ENCODE measurements around the gene NHEJ1.

NHEJ1 gene

GRCh38 chr2:219167997-219168396 lies 7.4 kb upstream of the NHEJ1 start:
- DNase-seq (ENCODE audit: low read depth in 2 of 2), result no peak

DNA sequence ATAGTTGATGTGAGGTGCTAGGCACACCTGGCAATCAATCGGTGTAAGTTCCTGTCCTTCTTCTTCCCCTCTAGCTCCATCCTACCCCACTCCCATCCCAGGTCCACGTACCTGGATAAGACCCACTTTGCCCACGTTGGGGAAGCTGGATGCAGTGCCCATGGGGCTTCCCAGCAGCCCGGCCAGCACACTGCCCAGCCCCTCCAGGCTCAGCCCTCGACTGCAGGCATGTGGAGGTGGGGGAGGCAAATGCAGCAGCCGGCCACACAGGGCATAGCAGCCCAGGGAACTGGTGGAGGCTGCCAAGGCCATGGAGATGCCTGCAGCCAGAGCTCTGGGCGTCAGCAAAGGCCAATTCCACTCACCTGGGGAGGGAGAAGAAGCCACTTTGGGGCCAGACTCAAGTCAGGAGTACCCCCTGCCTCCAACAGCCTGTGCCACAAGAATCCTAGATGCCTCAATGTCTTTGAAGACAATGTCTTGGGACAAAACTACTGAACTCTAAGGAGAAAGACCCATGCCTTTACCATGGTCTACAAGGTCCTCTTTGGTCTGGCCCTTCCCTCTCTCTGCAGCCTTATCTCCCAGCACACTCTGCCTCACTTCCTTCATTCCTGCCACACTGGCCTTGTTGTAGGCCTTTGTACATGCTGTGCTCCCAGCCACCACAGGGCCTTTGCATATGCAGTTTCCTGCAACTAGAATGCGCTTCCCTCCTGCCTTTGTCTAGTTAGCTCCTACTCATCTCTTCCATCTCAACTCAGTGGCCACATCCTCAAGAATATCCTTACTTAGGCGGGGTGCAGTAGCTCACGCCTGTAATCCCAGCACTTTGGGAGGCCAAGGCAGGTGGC lies 4.7 kb upstream of the NHEJ1 start:
- DNase-seq (ENCODE audit: low read depth in 2 of 2), result no peak

GRCh38 chr2:219163156-219163555 lies 2.5 kb upstream of the NHEJ1 start:
- DNase-seq (ENCODE audit: low read depth in 2 of 2), result no peak

DNA sequence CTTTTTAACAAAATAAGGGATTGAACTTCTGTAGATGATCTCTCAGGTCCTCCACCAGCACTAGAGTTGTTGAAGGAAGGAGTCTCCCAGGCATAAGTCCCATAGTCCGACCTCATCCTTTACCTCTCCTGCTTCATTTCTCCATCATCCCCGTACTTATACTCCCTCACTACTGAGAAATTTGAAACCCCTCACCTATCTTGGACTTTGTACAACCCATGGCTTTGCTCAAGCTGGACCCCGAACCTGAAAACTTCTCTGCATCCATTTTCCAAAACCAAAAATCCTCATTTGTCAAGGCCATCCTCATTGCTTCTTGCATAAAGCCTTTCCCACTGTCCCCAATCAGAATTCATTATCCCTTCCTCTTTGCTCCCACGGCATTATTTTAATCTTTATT lies 482 bp upstream of the NHEJ1 start:
- DNase-seq (ENCODE audit: low read depth in 2 of 2), result no peak

- DNase-seq (ENCODE audit: low read depth in 2 of 2), result no peak
These were observed 837 bp downstream of the NHEJ1 start for GRCh38 chr2:219159771-219160185.

DNA sequence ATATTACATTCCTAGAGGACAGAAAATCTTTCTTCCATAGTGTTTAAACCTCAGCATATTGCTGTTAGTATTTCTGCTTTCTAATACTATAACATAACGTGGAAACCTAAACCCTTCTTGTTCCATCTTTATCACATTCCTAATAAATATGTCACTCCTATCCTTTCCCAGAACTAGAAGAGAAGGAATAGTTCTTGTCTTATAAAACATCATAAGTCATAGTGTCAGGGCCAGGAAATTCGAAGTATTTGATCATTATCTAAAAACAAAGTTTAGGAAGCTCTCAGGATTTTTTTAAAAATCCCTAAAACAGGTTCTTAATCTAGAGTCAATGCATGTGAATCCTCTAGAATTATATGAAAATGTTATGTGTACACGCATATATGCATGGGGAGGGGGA lies 2.0 kb downstream of the NHEJ1 start:
- no peak for DNase-seq (ENCODE audit: low read depth in 2 of 2)

DNA sequence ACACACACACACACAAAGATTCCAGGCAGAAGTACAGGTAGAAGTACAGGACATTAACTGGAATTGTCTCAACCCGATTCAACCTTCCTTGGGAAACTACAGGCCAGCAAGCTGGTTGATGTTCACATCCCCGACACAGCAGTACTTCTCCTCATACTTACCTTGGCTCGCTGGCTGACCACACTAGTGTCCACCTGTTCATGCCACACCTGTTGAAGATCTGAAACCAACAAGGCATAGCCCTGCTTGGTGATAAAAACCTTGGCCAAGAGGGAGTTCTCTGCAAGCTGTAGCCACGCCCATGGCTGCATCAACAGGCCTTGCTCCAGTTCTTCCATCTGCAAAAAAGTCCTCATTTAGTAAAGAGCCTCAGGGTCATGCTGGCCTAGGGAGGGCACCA lies 2.6 kb downstream of the NHEJ1 start:
- DNase-seq (ENCODE audit: low read depth in 2 of 2), result no peak

DNA sequence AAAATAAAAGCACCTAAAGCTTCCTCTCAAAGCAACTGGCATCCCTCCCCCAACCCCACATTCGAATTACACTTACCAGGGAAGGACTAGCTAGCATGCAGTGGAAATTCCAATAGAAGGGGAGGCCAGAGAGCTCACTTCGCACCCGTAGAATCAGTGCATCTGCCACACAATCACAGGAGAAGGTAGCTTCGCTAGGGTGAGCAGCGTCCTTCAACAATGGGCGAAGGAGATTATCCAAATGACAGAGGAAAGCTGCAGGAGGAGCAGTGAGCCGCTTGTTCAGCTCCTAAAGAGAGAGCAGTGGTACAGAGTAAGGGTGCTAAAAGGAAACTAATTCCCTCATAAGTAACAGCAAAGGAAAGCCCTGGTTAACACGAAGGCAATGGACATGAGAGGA lies 3.2 kb downstream of the NHEJ1 start:
- DNase-seq (ENCODE audit: low read depth in 2 of 2), result no peak

GRCh38 chr2:219155054-219155644 lies 5.5 kb downstream of the NHEJ1 start:
- no peak for DNase-seq (ENCODE audit: low read depth in 2 of 2)

GRCh38 chr2:219149667-219150066 lies 10.9 kb downstream of the NHEJ1 start:
- no peak for DNase-seq (ENCODE audit: low read depth in 2 of 2)

DNA sequence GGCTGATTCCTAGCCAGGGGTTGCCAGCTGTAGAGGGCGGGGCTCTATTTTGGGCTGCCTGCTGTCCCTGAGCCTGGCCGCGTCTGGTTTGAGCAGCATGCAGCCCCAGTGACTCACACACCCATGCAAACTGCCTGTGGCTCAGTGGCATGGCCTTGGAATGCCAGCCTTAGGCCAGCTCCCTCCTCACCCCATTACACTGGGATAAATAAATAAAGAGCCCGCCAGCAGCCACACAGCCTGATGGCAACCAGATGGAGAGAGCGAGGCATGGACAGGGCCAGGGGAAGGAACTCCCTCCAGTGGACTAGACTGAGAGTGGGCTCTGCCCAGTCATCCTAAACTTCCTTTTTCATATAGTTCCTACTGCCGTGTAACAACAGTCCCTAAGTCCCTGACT lies 18.3 kb downstream of the NHEJ1 start:
- DNase-seq (ENCODE audit: low read depth in 2 of 2), result no peak

DNA sequence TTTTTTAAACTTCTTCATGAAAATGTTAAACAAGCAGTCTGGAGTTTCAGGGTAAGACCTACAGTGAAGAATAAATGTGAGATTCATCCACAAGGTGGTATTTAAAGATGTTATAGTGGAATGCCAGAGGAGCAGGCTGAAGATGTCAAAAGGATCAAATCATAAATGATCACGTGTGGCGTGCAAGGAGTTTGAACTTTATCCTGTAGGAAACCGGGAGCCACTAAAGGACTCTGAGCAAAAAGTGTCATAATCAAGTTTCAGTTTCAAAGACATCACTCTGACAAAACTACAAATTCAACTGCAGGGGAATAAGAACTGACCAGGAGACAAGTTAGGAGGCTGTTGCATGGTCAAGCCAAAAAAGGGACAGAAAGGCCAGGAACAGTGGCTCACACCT lies 19.9 kb downstream of the NHEJ1 start:
- DNase-seq (ENCODE audit: low read depth in 2 of 2), result no peak

DNA sequence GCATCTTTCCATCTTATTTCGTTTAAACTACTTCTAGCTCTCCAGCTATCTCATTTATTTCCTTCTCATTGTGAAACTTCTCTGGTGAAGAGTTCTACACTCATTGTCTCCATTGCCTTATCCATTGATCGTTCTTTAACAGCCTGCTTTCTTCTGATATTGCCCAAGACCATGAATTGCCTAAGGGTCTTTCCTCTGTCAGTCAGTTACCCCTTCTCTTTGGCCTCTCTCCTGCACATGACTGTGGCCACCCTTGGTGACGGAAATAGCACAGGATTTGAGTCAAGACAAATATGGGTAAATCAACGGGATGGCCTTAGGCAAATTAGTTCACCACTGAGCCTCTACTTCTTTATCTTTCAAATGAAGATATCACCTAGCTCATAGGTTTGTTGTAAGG lies 26.6 kb downstream of the NHEJ1 start:
- DNase-seq (ENCODE audit: low read depth in 2 of 2), result no peak

GRCh38 chr2:219131744-219132143 lies 28.9 kb downstream of the NHEJ1 start:
- no peak for DNase-seq (ENCODE audit: low read depth in 2 of 2)

- DNase-seq (ENCODE audit: low read depth in 2 of 2), result no peak
These were observed 29.3 kb downstream of the NHEJ1 start for GRCh38 chr2:219131327-219131726.

DNA sequence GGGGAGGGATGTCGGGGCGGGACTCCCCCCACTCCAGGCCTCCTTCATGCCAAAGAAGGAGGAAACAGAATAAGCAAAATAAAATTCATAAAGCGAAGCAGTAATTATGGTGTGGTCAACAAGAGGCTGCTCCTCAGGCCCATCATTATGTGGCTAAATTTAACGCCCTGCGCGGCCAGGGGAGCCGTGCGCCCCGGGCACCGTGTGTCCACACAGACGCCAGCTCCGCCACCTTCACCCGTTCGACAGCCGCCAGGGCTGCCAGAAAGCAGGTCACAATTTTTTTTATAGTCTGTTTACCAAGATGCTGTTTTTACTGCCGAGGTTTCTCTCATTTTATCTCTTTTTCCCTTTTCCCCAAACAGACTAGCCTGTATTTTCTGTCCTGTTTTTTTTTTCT lies 31.0 kb downstream of the NHEJ1 start:
- DNase-seq (ENCODE audit: low read depth in 2 of 2), result no peak

DNA sequence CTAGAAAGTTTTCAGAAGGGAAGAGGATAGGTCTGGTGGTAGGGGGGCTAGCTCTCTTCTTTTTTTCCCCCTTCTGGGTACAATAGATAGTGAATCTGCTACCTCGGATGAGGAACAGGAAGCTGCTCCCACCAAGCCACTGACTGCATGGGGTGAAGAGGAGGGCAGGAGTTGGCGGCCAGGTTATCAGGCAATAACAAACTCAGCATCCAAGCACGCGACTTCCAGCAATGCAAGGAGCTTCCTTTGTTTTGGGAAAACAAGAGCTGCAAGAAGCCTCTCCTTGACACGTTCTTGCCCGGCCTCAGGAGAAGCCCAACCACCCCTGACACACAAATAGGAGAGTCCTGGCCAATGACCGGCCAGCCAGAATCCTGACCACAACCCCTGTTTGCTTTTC lies 32.2 kb downstream of the NHEJ1 start:
- DNase-seq (ENCODE audit: low read depth in 2 of 2), result no peak

GRCh38 chr2:219127037-219127635 lies 33.5 kb downstream of the NHEJ1 start:
- no peak for DNase-seq (ENCODE audit: low read depth in 2 of 2)

DNA sequence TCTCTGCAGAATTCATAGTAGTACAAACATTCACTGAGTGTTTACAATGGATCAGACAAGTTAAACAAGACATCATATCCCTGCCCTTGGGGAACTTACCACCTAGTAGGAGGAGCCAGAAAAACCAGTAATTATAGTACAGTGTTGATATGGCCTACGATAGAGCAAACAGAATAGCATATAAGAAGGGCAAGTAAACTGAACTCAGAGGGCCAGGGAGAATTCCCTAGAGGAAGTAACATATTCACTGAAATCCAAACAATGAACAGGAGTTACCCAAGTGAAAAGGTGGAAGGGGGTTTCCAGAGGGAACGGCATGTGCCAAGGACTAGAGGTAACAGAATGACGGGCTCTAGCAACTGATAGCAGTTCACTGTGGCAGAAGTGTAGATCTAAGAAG lies 34.1 kb downstream of the NHEJ1 start:
- no peak for DNase-seq (ENCODE audit: low read depth in 2 of 2)

DNA sequence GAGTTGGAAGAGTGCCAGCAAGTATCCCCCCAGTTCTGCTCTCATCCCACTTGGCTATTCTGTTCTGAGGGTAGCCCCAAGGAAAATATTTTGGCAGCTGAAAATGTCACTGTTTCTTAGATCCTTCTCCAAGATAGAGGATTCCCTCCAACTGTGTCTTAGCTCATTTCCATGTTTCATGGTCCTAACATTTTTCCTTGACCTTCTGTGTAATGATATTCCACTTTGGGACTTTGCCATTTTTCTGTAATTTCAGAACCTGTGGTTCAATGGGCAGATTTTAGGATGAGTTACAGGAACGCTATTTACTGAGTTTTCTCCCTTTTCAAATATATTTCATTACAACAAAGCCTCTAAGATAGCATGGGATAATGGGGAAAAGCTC lies 34.7 kb downstream of the NHEJ1 start:
- no peak for DNase-seq (ENCODE audit: low read depth in 2 of 2)

DNA sequence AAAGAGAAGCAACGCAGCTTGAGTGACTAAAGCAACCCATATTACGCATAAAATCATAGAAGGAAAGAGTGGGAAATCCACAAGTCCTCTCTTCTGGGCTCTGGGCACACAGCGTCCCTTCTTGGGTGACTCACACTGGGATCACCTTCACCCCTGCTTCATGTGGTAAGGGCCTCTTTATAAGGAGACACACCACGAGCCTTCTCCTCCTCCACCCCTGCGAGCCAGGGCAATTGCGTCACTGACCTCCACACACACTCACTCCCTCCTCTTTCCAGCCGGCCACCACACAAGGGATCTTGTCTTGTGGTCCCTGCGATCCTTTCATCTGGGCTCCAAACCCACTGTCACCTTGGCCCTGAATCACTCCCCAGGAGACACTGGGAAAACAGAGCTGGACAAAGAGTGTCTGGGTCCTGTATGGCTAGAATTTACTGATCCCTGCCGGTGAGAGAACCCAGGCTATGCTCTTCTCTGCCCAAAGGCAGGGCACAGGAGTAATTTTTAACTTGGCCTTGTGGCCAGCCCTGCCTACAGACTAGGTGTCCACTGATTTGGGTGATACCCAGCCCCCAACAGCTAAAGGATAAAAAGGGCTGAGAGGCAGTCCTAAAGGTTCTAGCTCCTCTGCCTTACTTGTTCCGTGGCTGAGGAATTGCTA lies 35.3 kb downstream of the NHEJ1 start:
- DNase-seq (ENCODE audit: low read depth in 2 of 2), result no peak

GRCh38 chr2:219124381-219125110 lies 36.1 kb downstream of the NHEJ1 start:
- DNase-seq (ENCODE audit: low read depth in 2 of 2), result no peak
